Measurements from ENCODE around the gene C4orf54. TPM values are rescaled to one million over a fixed set of nuclear protein-coding genes. Genes with fewer than 3 reads are reported as not detected.

C4orf54 gene
- total RNA-seq, 1 experiment from 2014 or later = 4.7 TPM

- H3K27me3 ChIP-seq (ENCODE audit: low read length) = no peaks in the 10 kb centered on the region
- H3K9ac ChIP-seq (ENCODE audit: low read length) = peak overlapping the region; percentile 29; the same call in 1 of the 2 replicates
- H3K9me2 ChIP-seq (replicated peaks; ENCODE audit: insufficient read depth, low read length) = no peaks in the 10 kb centered on the region
- no peak overlapping the region for H3K4me3 ChIP-seq (ENCODE audit: low read length)
- no peaks in the 10 kb centered on the region for H3K9me3 ChIP-seq (ENCODE audit: low read length)
- H3K36me3 ChIP-seq (ENCODE audit: insufficient read depth, low read length) = no peaks in the 10 kb centered on the region
- no peak overlapping the region for H3K27ac ChIP-seq (ENCODE audit: low read length)
- no peaks in the 10 kb centered on the region for H3K79me2 ChIP-seq (ENCODE audit: low read length)
- peak overlapping the region; percentile 55 for H3K4me2 ChIP-seq (ENCODE audit: low read depth, low read length, poor library complexity, severe bottlenecking)
- no peak overlapping the region for H2AFZ ChIP-seq (ENCODE audit: low read length)
- no peak for DNase-seq
- H4K20me1 ChIP-seq (ENCODE audit: insufficient read depth, low read depth, low read length) = no peaks in the 10 kb centered on the region
- peaks cover 69% of the 10 kb centered on the region for H3K4me1 ChIP-seq (ENCODE audit: low read length)
These were observed 14.7 kb downstream of the C4orf54 start for GRCh38 chr4:99642725-99643489.

- no peaks in the 10 kb centered on the region for H3K36me3 ChIP-seq (ENCODE audit: insufficient read depth, low read length)
- no peaks in the 10 kb centered on the region for H4K20me1 ChIP-seq (ENCODE audit: insufficient read depth, low read depth, low read length)
- H3K4me3 ChIP-seq (ENCODE audit: low read length) = no peak overlapping the region
- no peaks in the 10 kb centered on the region for H3K27me3 ChIP-seq (ENCODE audit: low read length)
- no peak overlapping the region for H3K4me2 ChIP-seq (ENCODE audit: low read depth, low read length, poor library complexity, severe bottlenecking)
- peaks cover 69% of the 10 kb centered on the region for H3K4me1 ChIP-seq (ENCODE audit: low read length)
- DNase-seq = no peak
- no peaks in the 10 kb centered on the region for H3K9me3 ChIP-seq (ENCODE audit: low read length)
- no peak overlapping the region for H3K9ac ChIP-seq (ENCODE audit: low read length)
- H3K79me2 ChIP-seq (ENCODE audit: low read length) = no peaks in the 10 kb centered on the region
- no peak overlapping the region for H2AFZ ChIP-seq (ENCODE audit: low read length)
- H3K27ac ChIP-seq (ENCODE audit: low read length) = no peak overlapping the region
- H3K9me2 ChIP-seq (replicated peaks; ENCODE audit: insufficient read depth, low read length) = no peaks in the 10 kb centered on the region
These were observed 17.0 kb downstream of the C4orf54 start for GRCh38 chr4:99640676-99641075.

DNA sequence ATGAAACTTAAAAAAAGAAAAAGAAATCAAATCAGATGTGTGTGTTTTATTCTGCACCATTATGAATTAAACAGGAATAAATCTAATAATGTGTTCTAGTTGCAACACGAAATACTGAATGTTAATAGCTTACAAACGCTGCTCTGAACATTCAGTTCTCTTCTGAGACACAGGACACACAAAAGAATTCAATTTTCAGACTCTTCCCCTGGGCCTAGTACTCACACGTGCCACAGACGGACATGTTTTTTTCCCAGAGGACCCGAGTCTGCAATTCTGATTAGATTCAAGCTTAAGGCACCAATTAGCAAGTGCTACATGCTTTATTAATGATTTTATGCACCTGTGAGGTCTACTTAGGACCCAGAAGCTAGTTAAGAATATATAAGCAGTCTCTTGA lies 20.5 kb downstream of the C4orf54 start:
- H3K9ac ChIP-seq (ENCODE audit: low read length) = no peak overlapping the region
- H3K4me1 ChIP-seq (ENCODE audit: low read length) = peaks cover 73% of the 10 kb centered on the region
- no peaks in the 10 kb centered on the region for H4K20me1 ChIP-seq (ENCODE audit: insufficient read depth, low read depth, low read length)
- H3K9me2 ChIP-seq (replicated peaks; ENCODE audit: insufficient read depth, low read length) = no peaks in the 10 kb centered on the region
- H3K27me3 ChIP-seq (ENCODE audit: low read length) = no peaks in the 10 kb centered on the region
- peak overlapping the region; percentile 47 for H3K27ac ChIP-seq (ENCODE audit: low read length)
- H3K36me3 ChIP-seq (ENCODE audit: insufficient read depth, low read length) = no peaks in the 10 kb centered on the region
- peak overlapping the region; percentile 40 for H3K4me2 ChIP-seq (ENCODE audit: low read depth, low read length, poor library complexity, severe bottlenecking)
- H3K79me2 ChIP-seq (ENCODE audit: low read length) = no peaks in the 10 kb centered on the region
- peak; percentile 61 for DNase-seq
- H3K4me3 ChIP-seq (ENCODE audit: low read length) = no peak overlapping the region
- H2AFZ ChIP-seq (ENCODE audit: low read length) = peak overlapping the region; percentile 37
- H3K9me3 ChIP-seq (ENCODE audit: low read length) = no peaks in the 10 kb centered on the region

- no peaks in the 10 kb centered on the region for H3K9me3 ChIP-seq (ENCODE audit: low read length)
- no peaks in the 10 kb centered on the region for H3K36me3 ChIP-seq (ENCODE audit: insufficient read depth, low read length)
- H3K4me1 ChIP-seq (ENCODE audit: low read length) = peaks cover 79% of the 10 kb centered on the region
- no peak for DNase-seq
- H4K20me1 ChIP-seq (ENCODE audit: insufficient read depth, low read depth, low read length) = no peaks in the 10 kb centered on the region
- H3K4me2 ChIP-seq (ENCODE audit: low read depth, low read length, poor library complexity, severe bottlenecking) = no peak overlapping the region
- H3K79me2 ChIP-seq (ENCODE audit: low read length) = no peaks in the 10 kb centered on the region
- no peaks in the 10 kb centered on the region for H3K27me3 ChIP-seq (ENCODE audit: low read length)
- peak overlapping the region; percentile 47; the same call in 1 of the 2 replicates for H3K27ac ChIP-seq (ENCODE audit: low read length)
- H3K4me3 ChIP-seq (ENCODE audit: low read length) = no peak overlapping the region
- H2AFZ ChIP-seq (ENCODE audit: low read length) = no peak overlapping the region
- H3K9me2 ChIP-seq (replicated peaks; ENCODE audit: insufficient read depth, low read length) = no peaks in the 10 kb centered on the region
- H3K9ac ChIP-seq (ENCODE audit: low read length) = no peak overlapping the region
These were observed 21.2 kb downstream of the C4orf54 start for GRCh38 chr4:99636422-99636821.

- Histone ChIP-seq H4K20me1 (ENCODE audit: insufficient read depth, low read depth, low read length) (no peaks in the 10 kb centered on the region), H3K4me1 (ENCODE audit: low read length) (peaks cover 80% of the 10 kb centered on the region), H3K79me2 (ENCODE audit: low read length) (no peaks in the 10 kb centered on the region), H2AFZ (ENCODE audit: low read length) (no peak overlapping the region), H3K27ac (ENCODE audit: low read length) (0 out of 2 replicates have a peak overlapping the region, but pooled peaks have one; percentile 63), H3K36me3 (ENCODE audit: insufficient read depth, low read length) (no peaks in the 10 kb centered on the region), H3K9ac (ENCODE audit: low read length) (no peak overlapping the region), H3K27me3 (ENCODE audit: low read length) (no peaks in the 10 kb centered on the region), H3K9me3 (ENCODE audit: low read length) (no peaks in the 10 kb centered on the region), H3K4me2 (ENCODE audit: low read depth, low read length, poor library complexity, severe bottlenecking) (no peak overlapping the region), H3K4me3 (ENCODE audit: low read length) (no peak overlapping the region), H3K9me2 (replicated peaks; ENCODE audit: insufficient read depth, low read length) (no peaks in the 10 kb centered on the region)
- no peak for DNase-seq
These were observed 22.0 kb downstream of the C4orf54 start for GRCh38 chr4:99635601-99636000.

DNA sequence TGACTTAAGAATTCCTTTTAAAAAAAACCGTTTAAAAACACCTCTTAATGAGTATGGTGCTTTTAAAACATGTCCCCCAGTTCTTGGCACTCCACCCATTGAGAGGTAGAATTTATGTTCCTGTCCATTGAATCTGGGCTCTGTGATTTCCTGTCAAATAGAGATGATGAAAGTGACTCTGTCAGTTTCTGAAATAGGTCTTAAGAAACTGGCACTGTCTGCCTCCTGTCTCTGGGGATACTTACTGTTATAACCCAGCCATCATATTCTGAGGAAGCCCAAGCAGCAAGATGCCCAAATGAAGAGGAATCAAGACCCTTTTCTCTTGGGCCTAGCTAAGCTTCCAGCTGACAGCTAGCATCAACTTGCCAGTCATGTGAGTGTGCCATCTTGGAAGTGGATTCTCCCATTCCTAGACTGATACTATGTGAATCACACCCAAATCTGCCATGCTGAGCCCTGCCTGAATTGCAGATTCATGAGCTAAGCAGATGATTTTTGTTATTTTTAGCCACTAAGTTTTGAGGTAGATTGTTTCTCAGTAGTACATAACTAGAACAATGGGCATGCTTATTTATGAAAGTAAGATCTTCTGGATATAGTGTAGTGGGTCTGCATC lies 22.8 kb downstream of the C4orf54 start:
- H3K9me2 ChIP-seq (replicated peaks; ENCODE audit: insufficient read depth, low read length) = no peaks in the 10 kb centered on the region
- no peaks in the 10 kb centered on the region for H3K36me3 ChIP-seq (ENCODE audit: insufficient read depth, low read length)
- no peaks in the 10 kb centered on the region for H3K79me2 ChIP-seq (ENCODE audit: low read length)
- DNase-seq = peak; percentile 64
- H3K9me3 ChIP-seq (ENCODE audit: low read length) = no peaks in the 10 kb centered on the region
- peaks cover 84% of the 10 kb centered on the region for H3K4me1 ChIP-seq (ENCODE audit: low read length)
- H4K20me1 ChIP-seq (ENCODE audit: insufficient read depth, low read depth, low read length) = no peaks in the 10 kb centered on the region
- H2AFZ ChIP-seq (ENCODE audit: low read length) = no peak overlapping the region
- H3K4me3 ChIP-seq (ENCODE audit: low read length) = no peak overlapping the region
- H3K27ac ChIP-seq (ENCODE audit: low read length) = peak overlapping the region; percentile 63
- no peaks in the 10 kb centered on the region; the same call in 1 of the 2 replicates for H3K27me3 ChIP-seq (ENCODE audit: low read length)
- H3K4me2 ChIP-seq (ENCODE audit: low read depth, low read length, poor library complexity, severe bottlenecking) = peak overlapping the region; percentile 29
- no peak overlapping the region for H3K9ac ChIP-seq (ENCODE audit: low read length)

GRCh38 chr4:99633772-99634171 lies 23.9 kb downstream of the C4orf54 start:
- H4K20me1 ChIP-seq (ENCODE audit: insufficient read depth, low read depth, low read length) = no peaks in the 10 kb centered on the region
- H3K9ac ChIP-seq (ENCODE audit: low read length) = no peak overlapping the region

GRCh38 chr4:99630857-99631360 lies 26.7 kb downstream of the C4orf54 start:
- Histone ChIP-seq H2AFZ (ENCODE audit: low read length) (no peak overlapping the region), H3K4me2 (ENCODE audit: low read depth, low read length, poor library complexity, severe bottlenecking) (no peak overlapping the region), H3K9ac (ENCODE audit: low read length) (no peak overlapping the region), H3K9me2 (replicated peaks; ENCODE audit: insufficient read depth, low read length) (no peaks in the 10 kb centered on the region), H3K27me3 (ENCODE audit: low read length) (no peaks in the 10 kb centered on the region; the same call in 1 of the 2 replicates), H3K9me3 (ENCODE audit: low read length) (no peaks in the 10 kb centered on the region), H3K79me2 (ENCODE audit: low read length) (no peaks in the 10 kb centered on the region), H3K27ac (ENCODE audit: low read length) (no peak overlapping the region), H3K4me1 (ENCODE audit: low read length) (peaks cover 50% of the 10 kb centered on the region), H3K36me3 (ENCODE audit: insufficient read depth, low read length) (no peaks in the 10 kb centered on the region), H4K20me1 (ENCODE audit: insufficient read depth, low read depth, low read length) (no peaks in the 10 kb centered on the region), H3K4me3 (ENCODE audit: low read length) (no peak overlapping the region)
- DNase-seq = no peak

More at GRCh38 chr4:99633772-99634171, 23.9 kb downstream of the C4orf54 start:
- H3K4me3 ChIP-seq (ENCODE audit: low read length) = no peak overlapping the region
- no peaks in the 10 kb centered on the region for H3K9me2 ChIP-seq (replicated peaks; ENCODE audit: insufficient read depth, low read length)
- peak overlapping the region; percentile 46 for H3K4me2 ChIP-seq (ENCODE audit: low read depth, low read length, poor library complexity, severe bottlenecking)
- H3K79me2 ChIP-seq (ENCODE audit: low read length) = no peaks in the 10 kb centered on the region
- no peaks in the 10 kb centered on the region; the same call in 1 of the 2 replicates for H3K27me3 ChIP-seq (ENCODE audit: low read length)
- peak overlapping the region; percentile 55; the same call in 1 of the 2 replicates for H3K27ac ChIP-seq (ENCODE audit: low read length)
- no peak overlapping the region for H2AFZ ChIP-seq (ENCODE audit: low read length)
- no peaks in the 10 kb centered on the region for H3K9me3 ChIP-seq (ENCODE audit: low read length)
- peaks cover 78% of the 10 kb centered on the region for H3K4me1 ChIP-seq (ENCODE audit: low read length)
- H3K36me3 ChIP-seq (ENCODE audit: insufficient read depth, low read length) = no peaks in the 10 kb centered on the region
- DNase-seq = no peak
